ENCODE measurements around the gene KAT8.
"Not testable (repeated sequence)": the region's sequence is repeated elsewhere in the genome, so short reads cannot be mapped to it uniquely, and the experiment has no call there.

Gene KAT8

GRCh38 chr16:31094424-31095120 lies 22.9 kb upstream of the KAT8 start, which contains the start of gene VKORC1:
Gene VKORC1 (minus strand): TSS chr16:31094797. CDS start chr16:31094729, 68 bp downstream.
- H3K27me3 ChIP-seq (ENCODE audit: control insufficient read depth, insufficient read depth, low read length), result no peaks in the 10 kb centered on the region
- peaks cover 18% of the 10 kb centered on the region for H3K36me3 ChIP-seq (ENCODE audit: insufficient read depth, low read length)
- H3K9ac ChIP-seq (ENCODE audit: low read depth, low read length), result peak within 1 kb of the TSS; percentile 88
- peak within 1 kb of the TSS; percentile 93 for H3K4me3 ChIP-seq (ENCODE audit: low read length)
- H3K4me2 ChIP-seq (ENCODE audit: low read length), result peak within 1 kb of the TSS; percentile 93
- no peaks in the 10 kb centered on the region for H3K9me3 ChIP-seq (replicated peaks; ENCODE audit: low read length)
- H3K4me1 ChIP-seq (ENCODE audit: control insufficient read depth, insufficient read depth, low read length), result peaks cover 15% of the 10 kb centered on the region

- Histone ChIP-seq H3K9me3 (replicated peaks; ENCODE audit: low read length) (no peaks in the 10 kb centered on the region), H3K27me3 (ENCODE audit: control insufficient read depth, insufficient read depth, low read length) (no peaks in the 10 kb centered on the region), H3K4me3 (ENCODE audit: low read length) (no peak overlapping the region), H3K4me1 (ENCODE audit: control insufficient read depth, insufficient read depth, low read length) (peaks cover 12% of the 10 kb centered on the region), H3K36me3 (ENCODE audit: insufficient read depth, low read length) (no peaks in the 10 kb centered on the region), H3K9ac (ENCODE audit: low read depth, low read length) (no peak overlapping the region), H3K4me2 (ENCODE audit: low read length) (no peak overlapping the region)
Measured at GRCh38 chr16:31099860-31100638, 17.4 kb upstream of the KAT8 start.

- not testable (repeated sequence) for H3K9me3 ChIP-seq (replicated peaks; ENCODE audit: low read length); H3K4me2 ChIP-seq (ENCODE audit: low read length); H3K9ac ChIP-seq (ENCODE audit: low read depth, low read length); H3K36me3 ChIP-seq (ENCODE audit: insufficient read depth, low read length); H3K4me3 ChIP-seq (ENCODE audit: low read length); H3K27me3 ChIP-seq (ENCODE audit: control insufficient read depth, insufficient read depth, low read length)
- peaks cover 13% of the 10 kb centered on the region for H3K4me1 ChIP-seq (ENCODE audit: control insufficient read depth, insufficient read depth, low read length)
Measured at GRCh38 chr16:31100876-31101641, 16.4 kb upstream of the KAT8 start.

- peak overlapping the region; percentile 74 for H3K9ac ChIP-seq (ENCODE audit: low read depth, low read length)
- peak overlapping the region; percentile 50 for H3K4me3 ChIP-seq (ENCODE audit: low read length)
- peak overlapping the region; percentile 75 for H3K4me2 ChIP-seq (ENCODE audit: low read length)
- peaks cover 16% of the 10 kb centered on the region for H3K36me3 ChIP-seq (ENCODE audit: insufficient read depth, low read length)
- H3K9me3 ChIP-seq (replicated peaks; ENCODE audit: low read length), result no peaks in the 10 kb centered on the region
- H3K27me3 ChIP-seq (ENCODE audit: control insufficient read depth, insufficient read depth, low read length), result no peaks in the 10 kb centered on the region
- peaks cover 29% of the 10 kb centered on the region for H3K4me1 ChIP-seq (ENCODE audit: control insufficient read depth, insufficient read depth, low read length)
Measured at GRCh38 chr16:31105677-31106213, 11.7 kb upstream of the KAT8 start.

GRCh38 chr16:31106509-31107464 lies 10.7 kb upstream of the KAT8 start:
- no peak overlapping the region for H3K4me3 ChIP-seq (ENCODE audit: low read length)
- peaks cover 29% of the 10 kb centered on the region for H3K4me1 ChIP-seq (ENCODE audit: control insufficient read depth, insufficient read depth, low read length)
- no peaks in the 10 kb centered on the region for H3K27me3 ChIP-seq (ENCODE audit: control insufficient read depth, insufficient read depth, low read length)
- H3K4me2 ChIP-seq (ENCODE audit: low read length), result no peak overlapping the region
- no peak overlapping the region for H3K9ac ChIP-seq (ENCODE audit: low read depth, low read length)
- H3K9me3 ChIP-seq (replicated peaks; ENCODE audit: low read length), result no peaks in the 10 kb centered on the region
- H3K36me3 ChIP-seq (ENCODE audit: insufficient read depth, low read length), result peaks cover 26% of the 10 kb centered on the region

- peaks cover 33% of the 10 kb centered on the region for H3K36me3 ChIP-seq (ENCODE audit: insufficient read depth, low read length)
- H3K4me2 ChIP-seq (ENCODE audit: low read length), result peak overlapping the region; percentile 89
- no peak overlapping the region for H3K4me3 ChIP-seq (ENCODE audit: low read length)
- no peaks in the 10 kb centered on the region for H3K27me3 ChIP-seq (ENCODE audit: control insufficient read depth, insufficient read depth, low read length)
- no peak overlapping the region for H3K9ac ChIP-seq (ENCODE audit: low read depth, low read length)
- H3K4me1 ChIP-seq (ENCODE audit: control insufficient read depth, insufficient read depth, low read length), result peaks cover 29% of the 10 kb centered on the region
- H3K9me3 ChIP-seq (replicated peaks; ENCODE audit: low read length), result no peaks in the 10 kb centered on the region
Measured at GRCh38 chr16:31107465-31107867, 10.0 kb upstream of the KAT8 start.

GRCh38 chr16:31108035-31108793 lies 9.2 kb upstream of the KAT8 start, which contains the start of gene BCKDK:
Gene BCKDK (plus strand): TSS chr16:31108386. CDS start chr16:31109224, 838 bp downstream.
- peaks cover 29% of the 10 kb centered on the region for H3K4me1 ChIP-seq (ENCODE audit: control insufficient read depth, insufficient read depth, low read length)
- peak within 1 kb of the TSS; percentile 95 for H3K9ac ChIP-seq (ENCODE audit: low read depth, low read length)
- H3K36me3 ChIP-seq (ENCODE audit: insufficient read depth, low read length), result peaks cover 40% of the 10 kb centered on the region
- no peaks in the 10 kb centered on the region for H3K9me3 ChIP-seq (replicated peaks; ENCODE audit: low read length)
- peak within 1 kb of the TSS; percentile 91 for H3K4me3 ChIP-seq (ENCODE audit: low read length)
- peak within 1 kb of the TSS; percentile 89 for H3K4me2 ChIP-seq (ENCODE audit: low read length)
- H3K27me3 ChIP-seq (ENCODE audit: control insufficient read depth, insufficient read depth, low read length), result no peaks in the 10 kb centered on the region

GRCh38 chr16:31108794-31109558 lies 8.5 kb upstream of the KAT8 start:
- Histone ChIP-seq H3K4me3 (ENCODE audit: low read length) (peak overlapping the region; percentile 91), H3K9me3 (replicated peaks; ENCODE audit: low read length) (no peaks in the 10 kb centered on the region), H3K9ac (ENCODE audit: low read depth, low read length) (peak overlapping the region; percentile 95), H3K36me3 (ENCODE audit: insufficient read depth, low read length) (peaks cover 44% of the 10 kb centered on the region), H3K4me1 (ENCODE audit: control insufficient read depth, insufficient read depth, low read length) (peaks cover 29% of the 10 kb centered on the region), H3K27me3 (ENCODE audit: control insufficient read depth, insufficient read depth, low read length) (no peaks in the 10 kb centered on the region), H3K4me2 (ENCODE audit: low read length) (peak overlapping the region; percentile 89)

- Histone ChIP-seq H3K27me3 (ENCODE audit: control insufficient read depth, insufficient read depth, low read length) (no peaks in the 10 kb centered on the region), H3K36me3 (ENCODE audit: insufficient read depth, low read length) (peaks cover 44% of the 10 kb centered on the region), H3K9ac (ENCODE audit: low read depth, low read length) (peak overlapping the region; percentile 30), H3K9me3 (replicated peaks; ENCODE audit: low read length) (no peaks in the 10 kb centered on the region), H3K4me2 (ENCODE audit: low read length) (peak overlapping the region; percentile 89), H3K4me1 (ENCODE audit: control insufficient read depth, insufficient read depth, low read length) (peaks cover 29% of the 10 kb centered on the region), H3K4me3 (ENCODE audit: low read length) (peak overlapping the region; percentile 91)
Measured at GRCh38 chr16:31109622-31110021, 7.8 kb upstream of the KAT8 start.
